Vagina (tissue), 2 donors: ENCODE results near the gene DENND4A.

ENCODE experiments used
- POLR2A ChIP-seq, 2 donors: fragments of 450-650 bp; IDR thresholded peaks; one replicate each; pipeline ENCODE4 v1.6.1; 2017; ENCODE audit warnings: antibody characterized with exemption in 2 of 2, mild to moderate bottlenecking in 2 of 2, moderate library complexity in 2 of 2
- POLR2AphosphoS5 ChIP-seq, 2 donors: sonication (generic); formaldehyde crosslinking; IDR thresholded peaks; one replicate each; pipeline ENCODE4 v1.9.0; 2017; ENCODE audit warnings: antibody characterized with exemption in 2 of 2, mild to moderate bottlenecking in 2 of 2, low read depth in 1 of 2; ENCODE audit not compliant: insufficient read depth in 1 of 2
- TF ChIP-seq, protein P1 (sequence below), 3 experiments: fragments of 450-650 bp in 2 of 3; fragments of 200-600 bp in 1 of 3; sonication (generic) in 1 of 3; IDR thresholded peaks; one replicate each; pipeline ENCODE4 v1.5.1; 2017 to 2019; ENCODE audit warnings: antibody characterized with exemption in 3 of 3, mild to moderate bottlenecking in 2 of 3, moderate library complexity in 2 of 3

- TF ChIP-seq POLR2A (IDR thresholded peaks at IDR 0.05) (no peak), POLR2AphosphoS5 (IDR thresholded peaks at IDR 0.05; ENCODE audit: insufficient read depth in 1 of 2, low read depth in 1 of 2) (no peak)
- TF ChIP-seq, protein P1, sequence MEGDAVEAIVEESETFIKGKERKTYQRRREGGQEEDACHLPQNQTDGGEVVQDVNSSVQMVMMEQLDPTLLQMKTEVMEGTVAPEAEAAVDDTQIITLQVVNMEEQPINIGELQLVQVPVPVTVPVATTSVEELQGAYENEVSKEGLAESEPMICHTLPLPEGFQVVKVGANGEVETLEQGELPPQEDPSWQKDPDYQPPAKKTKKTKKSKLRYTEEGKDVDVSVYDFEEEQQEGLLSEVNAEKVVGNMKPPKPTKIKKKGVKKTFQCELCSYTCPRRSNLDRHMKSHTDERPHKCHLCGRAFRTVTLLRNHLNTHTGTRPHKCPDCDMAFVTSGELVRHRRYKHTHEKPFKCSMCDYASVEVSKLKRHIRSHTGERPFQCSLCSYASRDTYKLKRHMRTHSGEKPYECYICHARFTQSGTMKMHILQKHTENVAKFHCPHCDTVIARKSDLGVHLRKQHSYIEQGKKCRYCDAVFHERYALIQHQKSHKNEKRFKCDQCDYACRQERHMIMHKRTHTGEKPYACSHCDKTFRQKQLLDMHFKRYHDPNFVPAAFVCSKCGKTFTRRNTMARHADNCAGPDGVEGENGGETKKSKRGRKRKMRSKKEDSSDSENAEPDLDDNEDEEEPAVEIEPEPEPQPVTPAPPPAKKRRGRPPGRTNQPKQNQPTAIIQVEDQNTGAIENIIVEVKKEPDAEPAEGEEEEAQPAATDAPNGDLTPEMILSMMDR (IDR thresholded peaks at IDR 0.05), result no peak
These were observed 116.0 kb downstream of the DENND4A start for GRCh38 chr15:65676123-65676522.
